ENCODE data around the gene CATSPERE.

The CATSPERE gene

DNA sequence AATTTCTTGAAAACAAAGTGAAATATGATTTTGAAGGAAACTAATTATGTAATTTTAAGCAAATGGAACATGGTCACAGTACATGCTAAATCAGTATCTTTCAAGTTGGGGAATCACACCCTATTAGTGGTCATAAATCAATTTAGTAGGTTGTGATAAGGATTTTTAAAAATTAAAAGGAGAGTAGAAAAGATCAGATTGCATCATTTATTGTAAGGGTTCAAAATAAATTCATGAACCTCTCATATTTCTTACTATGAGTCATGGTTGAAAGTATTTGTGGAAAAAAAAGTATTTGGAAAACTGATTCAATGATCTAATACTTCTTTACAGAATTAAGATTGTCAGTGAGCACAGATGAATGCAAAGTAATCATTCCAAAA is 24.0 kb upstream of the CATSPERE start:
- no peak for TF ChIP-seq CTCF (IDR thresholded peaks at IDR 0.05; ENCODE audit: low read depth, low read length, missing control alignments)
- H3K4me3 ChIP-seq (replicated peaks; ENCODE audit: low read depth, low read length) = no peak overlapping the region
- DNase-seq (ENCODE audit: extremely low read depth, low read depth) = no peak

DNA sequence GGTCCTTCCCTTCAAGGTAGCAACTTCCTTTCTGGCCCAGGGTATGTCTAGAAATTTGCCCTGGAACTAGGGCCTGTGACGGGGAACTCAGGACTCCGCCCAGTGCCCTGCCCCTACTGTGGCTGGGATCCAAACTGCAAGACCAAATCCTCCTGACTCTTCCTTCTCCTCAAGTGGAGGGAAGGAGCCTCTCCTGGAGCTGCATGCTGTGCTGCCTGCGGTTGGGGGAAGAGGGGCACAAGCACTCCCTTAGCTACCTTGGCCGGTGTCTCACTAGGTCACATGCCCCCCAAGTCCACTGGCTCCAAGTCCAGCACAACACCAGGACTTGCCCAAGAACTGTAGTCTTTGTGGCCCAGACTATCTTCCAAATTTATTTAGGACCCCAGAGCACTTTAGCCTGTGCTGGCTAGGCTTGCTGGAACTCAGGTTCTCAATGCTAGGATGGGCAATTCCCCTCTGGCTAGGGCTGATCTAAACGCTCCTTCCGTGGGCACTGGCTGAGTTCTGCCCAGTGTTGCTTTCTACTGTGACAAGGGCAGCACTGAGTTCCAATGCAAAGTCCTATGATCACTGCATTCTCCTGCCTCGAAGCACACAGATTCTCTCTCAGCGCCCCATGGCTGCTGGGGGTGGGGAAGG is 21.6 kb upstream of the CATSPERE start:
- TF ChIP-seq CTCF (IDR thresholded peaks at IDR 0.05; ENCODE audit: low read depth, low read length, missing control alignments) = no peak
- DNase-seq (ENCODE audit: extremely low read depth, low read depth) = no peak
- H3K4me3 ChIP-seq (replicated peaks; ENCODE audit: low read depth, low read length) = no peak overlapping the region

GRCh38 chr1:244442850-244443249 is 18.2 kb upstream of the CATSPERE start:
- TF ChIP-seq CTCF (IDR thresholded peaks at IDR 0.05; ENCODE audit: low read depth, low read length, missing control alignments) = no peak
- H3K4me3 ChIP-seq (replicated peaks; ENCODE audit: low read depth, low read length) = no peak overlapping the region
- no peak for DNase-seq (ENCODE audit: extremely low read depth, low read depth)

- DNase-seq (ENCODE audit: extremely low read depth, low read depth) = no peak
- TF ChIP-seq CTCF (IDR thresholded peaks at IDR 0.05; ENCODE audit: low read depth, low read length, missing control alignments) = no peak
- H3K4me3 ChIP-seq (replicated peaks; ENCODE audit: low read depth, low read length) = no peak overlapping the region
Measured at GRCh38 chr1:244444854-244445253, 16.2 kb upstream of the CATSPERE start.

GRCh38 chr1:244445320-244446181 is 15.5 kb upstream of the CATSPERE start:
- no peak for TF ChIP-seq CTCF (IDR thresholded peaks at IDR 0.05; ENCODE audit: low read depth, low read length, missing control alignments)
- no peak for DNase-seq (ENCODE audit: extremely low read depth, low read depth)
- no peak overlapping the region for H3K4me3 ChIP-seq (replicated peaks; ENCODE audit: low read depth, low read length)

DNA sequence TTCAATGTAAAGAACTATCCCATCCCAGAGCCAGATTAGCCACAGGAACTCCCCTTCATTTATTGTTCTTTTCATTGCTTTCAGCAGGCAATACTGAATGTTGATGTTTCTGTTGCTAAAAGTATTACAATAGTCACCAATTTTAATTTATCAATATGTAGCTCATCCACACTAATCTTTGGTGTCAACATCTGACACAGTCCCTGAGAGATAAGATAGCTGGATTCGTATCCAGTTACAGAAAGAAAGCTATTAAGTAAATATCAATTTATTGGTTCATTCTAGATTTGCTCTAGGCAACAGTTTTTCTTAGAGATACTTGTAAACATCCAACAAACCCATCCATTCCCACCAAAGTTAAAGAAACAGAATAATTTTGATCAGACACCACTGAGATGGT is 14.0 kb upstream of the CATSPERE start:
- DNase-seq (ENCODE audit: extremely low read depth, low read depth) = no peak
- H3K4me3 ChIP-seq (replicated peaks; ENCODE audit: low read depth, low read length) = no peak overlapping the region
- no peak for TF ChIP-seq CTCF (IDR thresholded peaks at IDR 0.05; ENCODE audit: low read depth, low read length, missing control alignments)
